NCI-H82 treated with DMSO at 0.1 percent for 48 hours (cell line): Measurements from ENCODE around the gene EIF4G3.
A peak's percentile ranks its signal among the peaks of the same experiment; 100 is the strongest.
"Not testable (repeated sequence)": the region's sequence is repeated elsewhere in the genome, so short reads cannot be mapped to it uniquely, and the experiment has no call there.

Experiments used
- DNase-seq: peaks from one replicate; lab custom pipeline; 2025; ENCODE audit not compliant: unreplicated experiment; lab: John Stamatoyannopoulos, UW

Gene EIF4G3

DNA sequence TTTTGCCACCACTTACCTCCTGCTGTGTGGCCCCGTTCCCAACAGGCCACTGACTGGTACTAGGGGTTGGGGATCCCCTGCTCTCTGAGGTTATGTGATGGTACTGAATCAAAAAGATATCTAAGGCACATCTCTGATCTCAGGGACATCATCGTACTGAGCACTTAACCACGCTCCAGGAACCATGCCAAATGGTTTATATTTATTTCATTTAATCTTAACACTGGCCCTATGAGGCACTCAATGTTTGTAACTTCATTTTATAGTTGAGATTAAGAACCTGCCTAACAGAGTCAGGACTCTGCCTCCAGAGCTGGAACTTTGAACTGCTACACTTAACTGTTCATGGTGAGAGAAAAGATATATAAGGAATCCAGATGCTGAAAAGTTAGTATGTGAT, 291.6 kb downstream of the EIF4G3 start:
- DNase-seq = no peak

DNA sequence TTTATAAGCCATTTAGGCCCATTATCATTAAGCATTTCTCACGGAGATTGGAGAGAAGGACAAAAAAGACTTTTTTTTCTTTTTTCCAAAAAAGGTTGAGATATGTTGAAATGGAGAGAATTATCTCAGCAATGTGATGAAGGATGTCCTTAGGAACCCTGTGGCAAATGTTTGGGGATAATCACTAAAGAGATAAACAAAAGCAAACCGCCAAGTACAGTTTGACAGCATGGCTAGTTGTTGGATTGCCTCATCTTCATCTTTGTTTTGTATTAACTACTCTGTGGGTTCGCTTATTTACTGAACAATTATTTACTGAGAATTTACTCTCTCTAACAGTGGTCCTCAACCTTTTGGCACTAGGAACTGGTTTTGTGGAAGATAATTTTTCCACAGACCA, 292.2 kb downstream of the EIF4G3 start:
- no peak for DNase-seq

DNA sequence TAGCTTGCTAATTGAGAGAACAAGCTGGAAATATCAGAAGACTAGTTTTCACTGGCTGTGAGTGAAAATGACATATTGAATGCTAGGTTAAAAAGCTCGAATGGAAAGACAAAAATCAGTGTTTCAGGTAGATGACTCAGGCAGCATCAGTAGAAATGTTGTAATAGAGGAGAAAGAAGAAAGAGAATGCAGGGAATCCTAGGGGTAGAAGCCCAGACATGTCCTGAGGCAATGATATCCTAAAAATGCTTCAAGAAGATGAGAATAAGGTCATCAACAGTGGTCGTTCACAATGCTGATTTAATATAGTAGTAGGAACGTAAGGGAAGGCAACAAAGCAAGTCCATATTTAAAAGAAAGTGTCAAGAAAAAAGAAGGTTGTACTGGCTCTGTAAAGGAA, 292.9 kb downstream of the EIF4G3 start:
- no peak for DNase-seq

DNA sequence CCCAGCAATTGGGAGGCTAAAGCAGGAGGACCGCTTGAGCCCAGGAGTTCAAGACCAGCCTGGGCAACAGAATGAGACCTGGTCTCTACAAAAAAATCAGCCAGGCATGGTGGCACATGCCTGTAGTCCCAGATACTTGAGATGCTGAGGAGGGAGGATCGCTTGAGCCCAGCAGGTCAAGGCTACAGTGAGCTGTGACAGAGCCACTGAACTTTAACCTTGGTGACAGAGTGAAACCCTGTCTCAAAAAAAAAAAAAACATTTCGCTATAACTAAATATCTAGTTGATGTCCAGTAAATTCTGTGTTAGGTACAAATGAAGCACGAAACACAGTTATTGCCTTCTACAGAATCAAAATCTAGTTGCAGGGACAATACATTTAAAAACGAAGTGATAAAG, 293.9 kb downstream of the EIF4G3 start:
- no peak for DNase-seq

DNA sequence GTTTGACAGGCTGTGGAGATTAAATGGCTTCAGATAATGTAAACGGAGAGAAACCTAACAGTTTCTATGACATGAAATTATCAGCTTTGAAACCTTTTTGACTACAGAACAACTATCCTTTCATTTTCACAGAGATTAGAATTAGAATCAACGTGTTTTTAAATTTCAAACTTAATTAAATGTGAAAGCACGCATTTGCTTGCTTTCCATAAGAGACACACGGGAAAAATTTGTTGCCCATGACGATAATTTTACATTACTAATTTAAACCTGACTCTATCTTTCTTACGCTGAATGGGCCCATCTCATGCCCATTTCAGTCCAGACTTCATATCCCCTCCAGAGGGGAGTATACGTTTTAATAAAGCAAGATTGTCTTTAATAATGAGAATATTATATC, 297.9 kb downstream of the EIF4G3 start:
- DNase-seq = no peak

DNA sequence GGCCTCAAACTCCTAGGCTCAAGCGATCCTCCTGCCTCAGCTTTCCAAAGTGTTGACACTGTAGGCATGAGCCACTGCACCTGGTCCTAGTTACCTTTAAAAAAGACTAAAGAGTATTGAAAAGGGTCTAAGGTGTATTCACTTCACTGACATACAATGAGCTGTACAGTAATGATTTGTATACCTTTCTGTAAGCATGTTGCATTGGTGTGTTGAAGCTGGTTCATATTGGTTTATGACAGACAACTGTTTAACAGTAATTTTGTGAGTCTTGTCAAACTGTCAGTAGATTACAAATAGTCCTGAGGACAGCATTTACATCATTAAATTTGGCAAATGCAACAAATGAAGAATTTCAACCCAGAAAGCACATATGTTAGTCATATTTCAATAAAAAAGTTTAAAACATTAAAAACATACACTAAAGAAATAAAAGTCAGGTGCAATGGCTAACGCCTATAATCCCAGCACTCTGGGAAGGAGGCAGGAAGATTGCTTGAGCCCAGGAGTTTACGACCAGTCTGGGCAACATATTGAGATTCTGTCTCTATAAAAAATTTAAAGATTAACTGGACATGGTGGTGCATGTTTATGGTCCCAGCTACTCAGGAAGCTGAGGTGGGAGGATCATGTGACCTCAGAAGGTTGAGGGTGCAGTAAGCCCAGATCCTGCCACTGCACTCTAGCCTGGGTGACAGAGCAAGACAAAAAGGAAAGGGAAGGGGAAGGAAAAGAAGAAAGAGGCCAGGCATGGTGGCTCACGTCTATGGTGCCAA, 301.3 kb downstream of the EIF4G3 start:
- DNase-seq = no peak

DNA sequence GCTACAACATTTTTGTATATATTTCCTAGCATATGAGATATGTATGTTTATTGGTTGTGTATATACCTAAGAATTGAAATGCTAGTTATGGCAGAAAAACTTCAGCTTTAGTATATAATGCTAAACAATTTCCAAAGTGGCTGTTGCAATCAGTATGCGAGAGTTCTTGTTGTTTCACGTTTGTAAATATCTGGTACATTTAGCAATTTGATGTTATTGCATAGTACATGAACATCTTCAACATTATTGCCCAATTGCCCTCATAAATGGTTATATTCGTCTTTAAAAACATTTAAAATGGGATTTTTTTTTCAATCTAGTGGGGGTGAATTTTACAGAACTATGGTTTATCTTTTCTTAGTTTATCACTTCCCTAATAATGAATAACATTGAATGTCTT, 303.4 kb downstream of the EIF4G3 start:
- DNase-seq = no peak

DNA sequence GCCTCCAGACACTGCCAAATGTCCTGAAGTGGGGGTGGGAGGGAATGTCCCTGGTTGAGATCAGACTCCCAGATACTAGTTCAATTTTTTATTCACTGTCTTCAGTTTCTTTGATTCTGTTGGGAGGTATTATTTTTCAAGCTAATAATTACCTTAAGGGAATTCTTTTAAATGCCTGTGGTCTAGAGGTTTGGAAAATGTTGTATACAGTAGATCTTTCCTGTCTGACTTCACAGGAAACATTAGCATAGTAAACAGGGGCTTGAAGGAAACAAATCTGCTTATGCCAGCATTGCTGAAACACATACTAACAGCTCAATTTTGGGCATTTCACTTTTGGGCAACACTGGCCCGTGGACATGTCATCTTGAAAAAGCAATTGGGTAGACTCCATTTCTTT, 305.3 kb downstream of the EIF4G3 start:
- DNase-seq = no peak

DNA sequence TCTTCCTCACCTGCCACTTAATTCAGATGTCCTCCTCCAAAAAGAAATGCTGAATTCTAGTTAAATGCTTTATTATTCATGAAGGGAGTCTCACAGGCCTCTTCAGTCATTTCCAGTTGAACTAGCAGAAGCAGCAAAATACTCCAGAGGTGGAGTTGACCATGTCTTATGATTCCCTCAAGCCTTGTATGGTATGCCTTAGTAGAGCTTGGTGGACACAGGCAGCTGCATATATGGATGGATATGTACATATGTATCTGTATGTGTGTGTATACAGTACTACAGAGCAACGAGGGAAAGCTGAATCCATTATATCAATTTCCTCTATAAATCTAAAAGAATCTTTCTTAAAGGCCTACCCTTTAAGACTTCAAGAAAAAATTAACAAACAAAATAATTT, 306.0 kb downstream of the EIF4G3 start:
- DNase-seq = no peak

DNA sequence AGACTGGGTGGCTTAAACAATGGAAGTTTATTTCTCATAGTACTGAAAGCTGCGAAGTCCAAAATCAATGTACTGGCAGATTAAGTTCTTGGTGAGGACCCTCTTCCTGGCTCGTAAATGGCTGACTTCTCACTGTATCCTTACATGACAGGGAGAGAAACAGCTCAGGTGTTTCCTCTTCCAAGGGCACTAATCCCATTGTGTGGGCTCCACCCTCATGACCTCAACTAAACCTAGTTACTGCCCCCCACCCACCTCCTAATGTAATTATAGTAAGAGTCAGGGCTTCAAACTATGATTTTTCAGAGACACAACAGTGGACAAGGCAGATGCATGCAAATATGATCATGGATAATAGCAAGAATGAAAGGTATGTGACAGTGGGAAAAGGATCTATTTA, 308.4 kb downstream of the EIF4G3 start:
- peak; percentile 62 for DNase-seq

DNA sequence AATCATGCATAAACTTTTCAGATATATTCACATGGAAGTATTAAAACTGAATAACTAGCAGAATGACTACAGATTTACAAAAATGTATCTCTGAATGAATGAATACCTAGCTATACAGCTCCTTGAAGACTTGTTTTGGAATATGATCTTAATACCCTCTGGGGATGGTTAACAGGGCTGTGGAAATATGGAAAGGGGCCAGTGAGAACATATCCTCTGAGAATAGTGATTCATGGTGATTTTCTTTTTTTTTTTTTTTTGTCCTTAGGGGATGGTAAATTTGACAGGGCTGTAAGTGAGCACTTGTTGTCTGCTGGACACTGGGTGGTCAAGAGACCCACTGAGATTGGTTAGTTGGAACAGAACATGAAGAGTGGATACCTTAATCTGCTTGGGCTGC, 308.9 kb downstream of the EIF4G3 start:
- no peak for DNase-seq

DNA sequence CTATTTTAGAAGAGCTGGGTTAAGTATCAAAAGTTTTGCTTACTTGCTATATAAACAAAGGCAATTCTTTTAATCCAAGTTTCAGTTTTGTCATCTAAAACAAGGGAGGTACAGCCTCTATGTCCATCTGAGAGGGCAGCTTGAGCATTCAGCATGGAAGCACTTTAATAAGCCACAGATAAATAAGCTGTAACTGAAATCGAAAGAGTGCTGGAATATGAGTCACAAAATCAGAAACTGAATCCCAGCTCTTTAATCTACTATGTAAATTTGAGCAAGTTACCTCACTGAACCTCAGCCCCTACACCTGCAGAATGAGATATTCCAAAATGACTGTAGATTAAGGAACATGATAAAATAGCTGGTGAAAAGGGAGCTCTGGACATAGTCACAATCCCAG, 309.6 kb downstream of the EIF4G3 start:
- no peak for DNase-seq

DNA sequence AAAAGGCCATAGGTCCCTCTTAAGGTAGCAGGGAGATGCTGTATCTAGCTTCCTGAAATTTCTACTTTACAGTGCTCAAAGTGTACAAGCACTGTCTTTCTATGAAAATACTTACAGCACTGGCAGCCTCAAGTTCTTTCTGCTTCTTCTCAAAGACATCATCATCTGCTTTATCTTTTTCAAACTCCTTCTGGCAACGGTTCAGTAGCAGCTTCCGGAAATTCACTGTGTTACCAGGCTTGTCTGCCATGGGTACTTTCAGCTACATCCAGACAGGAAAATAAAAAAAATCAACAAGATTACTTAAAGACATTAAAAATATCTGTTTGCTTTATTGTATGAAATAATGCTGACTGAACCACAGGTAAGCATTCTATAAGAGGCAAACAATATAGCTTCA, 311.7 kb downstream of the EIF4G3 start:
- no peak for DNase-seq

DNA sequence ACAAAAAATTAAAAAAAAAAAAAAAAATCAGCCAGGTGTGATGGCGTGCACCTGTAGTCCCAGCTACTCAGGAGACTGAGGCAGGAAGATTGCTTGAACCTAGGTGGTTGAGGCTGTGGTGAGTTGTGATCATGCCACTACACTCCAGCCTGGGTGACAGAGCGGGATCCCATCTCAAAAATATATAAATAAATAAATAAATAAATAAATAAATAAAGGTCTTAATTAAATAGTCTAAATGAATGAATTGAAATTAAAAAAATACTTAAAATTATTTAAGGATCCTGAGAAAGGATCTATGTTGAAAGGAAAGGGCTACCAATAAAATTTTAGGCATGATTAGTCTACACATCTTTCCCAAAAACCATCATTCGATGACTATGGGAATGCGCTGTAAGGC, 322.2 kb downstream of the EIF4G3 start:
- no peak for DNase-seq

DNA sequence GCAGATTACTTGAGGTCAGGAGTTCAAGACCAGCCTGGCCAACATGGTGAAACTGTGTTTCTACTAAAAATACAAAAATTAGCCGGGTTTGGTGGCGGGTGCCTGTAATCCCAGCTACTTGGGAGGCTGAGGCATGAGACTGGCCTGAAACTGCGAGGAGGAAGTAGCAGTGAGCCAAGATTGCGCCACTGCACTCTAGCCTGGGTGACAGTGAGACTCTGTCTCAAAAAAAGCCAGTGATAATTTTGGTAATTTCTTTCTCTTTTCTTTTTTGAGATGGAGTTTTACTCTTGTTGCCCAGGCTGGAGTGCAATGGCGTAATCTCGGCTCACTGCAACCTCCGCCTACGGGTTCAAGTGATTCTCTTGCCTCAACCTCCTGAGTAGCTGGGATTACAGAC, 324.9 kb downstream of the EIF4G3 start:
- DNase-seq = not testable (repeated sequence)

DNA sequence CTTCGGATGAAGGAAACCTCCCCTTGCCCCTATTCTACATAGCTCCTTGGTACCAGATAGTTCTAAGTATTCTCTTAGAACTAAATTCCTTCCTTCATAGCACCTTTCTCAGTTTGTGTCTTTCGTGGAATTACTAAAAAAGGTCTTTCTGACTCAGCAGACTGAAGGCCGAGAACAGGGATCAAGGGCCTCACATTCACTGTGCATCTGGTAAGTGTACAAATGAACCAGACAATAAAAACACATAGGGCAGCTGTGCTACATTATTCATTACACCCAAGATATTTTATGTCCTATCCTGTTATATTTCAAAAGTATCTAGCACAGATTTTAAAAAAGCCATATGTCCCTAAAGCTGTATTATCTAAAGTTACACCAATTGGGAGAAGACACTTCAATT, 326.7 kb downstream of the EIF4G3 start:
- no peak for DNase-seq

DNA sequence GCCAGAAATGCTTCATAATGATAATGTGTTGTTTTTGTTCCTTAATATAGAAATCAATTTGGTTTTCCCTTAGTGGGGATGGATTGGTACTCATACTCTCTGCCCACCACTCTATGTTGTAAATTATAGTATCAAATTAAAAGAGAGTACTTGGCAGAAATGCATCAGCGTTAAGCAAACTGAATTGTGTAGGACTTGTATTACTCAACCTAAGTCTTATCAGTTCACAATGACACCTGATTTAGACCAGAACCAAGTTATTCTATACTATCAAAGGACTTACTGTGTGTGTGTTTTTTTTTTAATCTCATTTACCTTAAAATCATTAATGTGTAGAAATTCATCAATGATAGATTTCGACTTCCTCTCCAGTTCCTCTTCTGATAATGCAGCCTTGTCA, 327.6 kb downstream of the EIF4G3 start:
- no peak for DNase-seq

DNA sequence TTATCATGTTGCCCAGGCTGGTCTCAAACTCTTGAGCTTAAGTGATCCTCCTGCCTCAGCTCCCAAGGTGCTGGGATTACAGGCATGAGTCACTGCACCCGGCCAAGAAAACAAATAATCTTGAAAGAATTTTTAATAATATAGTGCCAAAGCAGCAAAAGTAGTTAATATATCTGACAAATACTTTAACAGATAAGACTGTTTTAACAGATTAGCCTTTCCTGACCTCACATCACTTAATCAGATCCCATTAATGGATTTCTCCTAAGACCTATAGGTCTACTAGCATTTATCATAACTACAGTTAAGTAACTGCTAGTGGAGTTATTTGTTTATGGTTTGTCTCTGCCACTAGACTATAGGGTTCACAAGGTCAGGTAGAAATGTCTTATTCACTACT, 328.5 kb downstream of the EIF4G3 start:
- DNase-seq = peak; percentile 79

DNA sequence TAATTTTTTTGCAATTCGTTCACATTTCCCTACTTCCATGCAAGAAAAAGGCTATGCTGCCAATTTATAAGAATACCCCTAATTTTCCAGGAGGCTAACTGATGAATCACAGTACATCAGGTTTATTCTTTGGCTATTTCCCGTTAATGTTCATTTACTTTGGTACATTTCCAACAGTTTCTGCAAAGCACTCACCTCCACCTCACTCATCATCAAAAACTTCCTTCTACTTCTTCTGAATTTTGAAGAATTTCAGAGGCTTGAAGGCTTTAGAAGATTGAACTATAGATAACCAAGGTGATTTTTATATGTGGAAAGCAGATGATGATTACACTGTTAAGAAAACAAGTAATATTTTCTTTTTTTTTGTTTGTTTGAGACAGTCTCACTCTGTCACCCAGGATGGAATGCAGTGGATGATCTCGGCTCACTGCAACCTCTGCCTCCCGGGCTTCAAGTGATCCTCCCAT, 329.1 kb downstream of the EIF4G3 start:
- no peak for DNase-seq

DNA sequence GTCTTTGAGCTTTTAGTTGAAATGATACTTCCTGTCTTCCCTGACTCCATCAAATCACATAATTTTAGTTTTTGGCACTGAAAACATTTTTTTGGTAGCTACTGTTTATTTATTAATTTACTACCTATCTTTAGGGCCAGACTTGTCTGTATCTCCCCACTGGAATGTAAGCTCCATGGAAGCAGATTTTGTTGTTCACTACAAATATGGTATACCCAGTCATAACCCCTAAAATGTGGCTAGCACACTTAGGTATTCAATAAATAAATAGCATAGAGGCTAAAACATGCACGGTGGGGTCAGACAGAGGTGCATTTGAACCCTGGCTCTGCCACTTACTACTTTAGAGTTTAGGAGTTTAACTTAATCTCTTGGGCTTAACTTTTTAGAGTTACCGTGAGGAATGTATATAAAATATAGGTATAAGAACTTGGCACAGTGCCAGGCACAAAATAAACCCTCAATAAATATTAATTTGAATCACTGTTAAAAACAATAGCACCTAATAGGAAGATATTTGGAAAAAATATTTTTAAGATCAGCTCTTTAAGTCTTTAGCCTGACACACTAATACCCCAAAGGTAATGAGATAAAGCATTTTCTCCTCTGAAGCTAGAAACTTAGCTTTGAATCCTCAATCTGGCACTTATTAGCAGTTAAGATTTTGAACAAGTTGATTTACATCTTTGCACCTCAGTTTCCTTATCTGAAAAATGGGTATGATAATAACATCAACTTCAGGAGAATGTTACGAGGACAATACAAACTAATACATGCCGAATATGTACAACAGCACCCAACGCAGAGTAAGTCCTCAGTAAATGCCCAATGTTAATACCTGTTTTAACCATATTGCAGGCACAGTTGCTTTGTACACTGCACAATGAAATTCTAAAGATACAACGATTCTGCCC, 330.0 kb downstream of the EIF4G3 start:
- DNase-seq = no peak

DNA sequence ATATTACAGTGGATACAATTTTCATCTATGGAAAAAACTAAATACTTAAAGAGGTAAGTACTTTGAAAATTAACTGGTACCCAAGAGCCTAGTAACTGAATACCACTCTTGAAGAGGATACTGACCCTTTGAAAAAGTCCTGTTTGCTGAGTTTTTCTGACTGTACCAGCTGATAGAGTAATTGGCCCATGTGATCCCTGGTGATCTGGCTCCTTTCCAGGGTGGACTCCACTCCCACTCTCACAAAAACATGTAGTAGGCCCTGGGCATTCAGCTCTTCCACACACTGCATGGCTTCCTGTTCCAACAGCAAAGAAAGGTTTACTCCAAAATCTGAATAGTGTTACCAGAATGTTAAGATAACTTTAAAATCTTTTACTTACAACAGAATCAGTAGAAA, 336.0 kb downstream of the EIF4G3 start:
- no peak for DNase-seq

DNA sequence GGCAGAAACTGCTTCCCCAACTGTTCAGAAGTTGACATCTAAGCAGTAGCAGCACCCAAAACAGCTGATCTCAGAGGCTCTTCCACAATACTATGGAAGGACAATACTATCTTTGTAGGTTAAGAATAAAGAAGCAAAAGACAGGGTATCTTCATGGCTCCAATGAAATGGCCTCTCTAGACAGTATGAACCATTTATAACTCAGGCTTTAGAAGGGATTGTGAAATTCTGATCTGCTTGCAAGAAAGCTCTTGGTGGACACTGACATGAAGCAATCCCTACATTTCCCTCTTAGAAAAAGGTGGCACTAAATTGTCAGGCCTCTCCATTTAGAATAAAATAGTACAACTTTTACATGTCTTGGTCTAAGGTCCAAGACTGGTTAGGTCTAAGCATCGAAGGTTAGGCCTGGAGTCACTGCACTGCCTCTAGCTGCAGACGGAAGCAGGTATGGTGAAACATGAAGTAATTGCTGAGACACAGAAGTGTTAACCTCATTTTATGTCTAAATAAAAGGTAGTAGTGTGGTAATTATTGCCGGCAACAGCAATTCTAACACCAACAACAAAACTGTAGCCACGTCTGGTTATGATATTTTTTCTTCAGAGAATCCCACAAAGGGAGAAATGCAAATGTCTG, 339.0 kb downstream of the EIF4G3 start:
- no peak for DNase-seq
